ENCODE results near the gene WDR1.

GRCh38 chr4:10079256-10079655, 37.3 kb downstream of the WDR1 start:
- TF ChIP-seq EZH2phosphoT487 (IDR thresholded peaks at IDR 0.05; ENCODE audit: insufficient read depth, low read depth) (no peak), EZH2 (IDR thresholded peaks at IDR 0.05; ENCODE audit: insufficient read depth, poor library complexity, severe bottlenecking) (no peak)

All from GM23248 (cell line).